ENCODE results near the gene TGFA. TPM values are rescaled to one million over a fixed set of nuclear protein-coding genes. Genes with fewer than 3 reads are reported as not detected.

Gene TGFA
- polyA plus RNA-seq, 1 donor (not counting 4 experiments of a cell fraction or from before 2014, with no cell fraction given), result 51.7 TPM

GRCh38 chr2:70523672-70523995, 30.0 kb downstream of the TGFA start:
- H3K9ac ChIP-seq (ENCODE audit: control insufficient read depth, extremely low read depth, insufficient read depth, low read length), result peak overlapping the region; percentile 77
- H3K27ac ChIP-seq (ENCODE audit: control insufficient read depth, insufficient read depth, low read length), result peak overlapping the region; percentile 100
- no peak overlapping the region for H2AFZ ChIP-seq (ENCODE audit: control insufficient read depth, low read length)
- TF ChIP-seq CTCF (optimal IDR thresholded peaks at IDR 0.05 in 1 of 3, IDR thresholded peaks at IDR 0.05 in 1 of 3, conservative IDR thresholded peaks at IDR 0.05 in 1 of 3; ENCODE audit: extremely low read depth in 1 of 3, insufficient read depth in 2 of 3, low read length in 3 of 3) (no peak), EZH2 (IDR thresholded peaks at IDR 0.05; ENCODE audit: low read length) (no peak)
- peaks cover 7% of the 10 kb centered on the region for H4K20me1 ChIP-seq (ENCODE audit: control insufficient read depth, extremely low read depth, insufficient read depth, low read length)
- H3K79me2 ChIP-seq (ENCODE audit: control insufficient read depth, insufficient read depth, low read length), result peaks cover 84% of the 10 kb centered on the region
- H3K27me3 ChIP-seq (ENCODE audit: control insufficient read depth, extremely low read depth, insufficient read depth, low read length), result no peaks in the 10 kb centered on the region
- FAIRE-seq (no peak), DNase-seq (ENCODE audit: low read depth, low spot score) (no peak)
- no peaks in the 10 kb centered on the region for H3K9me3 ChIP-seq (ENCODE audit: control insufficient read depth, low read depth, low read length)
- peaks cover 2 to 10% of the 10 kb centered on the region in 2 experiments for H3K36me3 ChIP-seq (ENCODE audit: control insufficient read depth in 2 of 2, extremely low read depth in 1 of 2, insufficient read depth in 2 of 2, low read length in 2 of 2)
- dilution Hi-C loops (cut with MboI; ENCODE audit: extremely low pct_ligation_motif_present, low sequenced_read_pairs), result no loop called here
- peaks cover 9% of the 10 kb centered on the region for H3K9me1 ChIP-seq (ENCODE audit: control insufficient read depth, extremely low read depth, insufficient read depth, low read length)
- peak overlapping the region in 2 of 3 experiments; percentile 0 to 53 for H3K4me3 ChIP-seq (ENCODE audit: control insufficient read depth in 2 of 3, extremely low read depth in 1 of 3, insufficient read depth in 2 of 3, low read depth in 1 of 3, low read length in 3 of 3)
- peak overlapping the region; percentile 91 for H3K4me2 ChIP-seq (ENCODE audit: control insufficient read depth, extremely low read depth, insufficient read depth, low read depth, low read length)
- peaks cover 86% of the 10 kb centered on the region for H3K4me1 ChIP-seq (ENCODE audit: control insufficient read depth, extremely low read depth, insufficient read depth, low read length)

GRCh38 chr2:70522627-70523026, 31.0 kb downstream of the TGFA start:
- no peak for TF ChIP-seq CTCF (optimal IDR thresholded peaks at IDR 0.05 in 1 of 3, IDR thresholded peaks at IDR 0.05 in 1 of 3, conservative IDR thresholded peaks at IDR 0.05 in 1 of 3; ENCODE audit: extremely low read depth in 1 of 3, insufficient read depth in 2 of 3, low read length in 3 of 3)
- TF ChIP-seq EZH2 (IDR thresholded peaks at IDR 0.05; ENCODE audit: low read length), result no peak
- Histone ChIP-seq H3K9me3 (ENCODE audit: control insufficient read depth, low read depth, low read length) (no peaks in the 10 kb centered on the region), H4K20me1 (ENCODE audit: control insufficient read depth, extremely low read depth, insufficient read depth, low read length) (peaks cover 7% of the 10 kb centered on the region), H3K79me2 (ENCODE audit: control insufficient read depth, insufficient read depth, low read length) (peaks cover 84% of the 10 kb centered on the region), H3K27ac (ENCODE audit: control insufficient read depth, insufficient read depth, low read length) (peak overlapping the region; percentile 100), H3K36me3 (ENCODE audit: control insufficient read depth in 2 of 2, extremely low read depth in 1 of 2, insufficient read depth in 2 of 2, low read length in 2 of 2) (peaks cover 2 to 16% of the 10 kb centered on the region in 2 experiments), H3K9me1 (ENCODE audit: control insufficient read depth, extremely low read depth, insufficient read depth, low read length) (peaks cover 11% of the 10 kb centered on the region), H3K4me1 (ENCODE audit: control insufficient read depth, extremely low read depth, insufficient read depth, low read length) (peaks cover 92% of the 10 kb centered on the region), H3K4me3 (ENCODE audit: control insufficient read depth in 2 of 3, extremely low read depth in 1 of 3, insufficient read depth in 2 of 3, low read depth in 1 of 3, low read length in 3 of 3) (no peak overlapping the region), H3K27me3 (ENCODE audit: control insufficient read depth, extremely low read depth, insufficient read depth, low read length) (no peaks in the 10 kb centered on the region), H3K9ac (ENCODE audit: control insufficient read depth, extremely low read depth, insufficient read depth, low read length) (no peak overlapping the region), H3K4me2 (ENCODE audit: control insufficient read depth, extremely low read depth, insufficient read depth, low read depth, low read length) (peak overlapping the region; percentile 91), H2AFZ (ENCODE audit: control insufficient read depth, low read length) (no peak overlapping the region)
- no peak for FAIRE-seq
- dilution Hi-C loops (cut with MboI; ENCODE audit: extremely low pct_ligation_motif_present, low sequenced_read_pairs), result no loop called here
- DNase-seq (ENCODE audit: low read depth, low spot score), result no peak
